PC-3 (cell line): ENCODE measurements around the gene SIAH2. TPM values are rescaled to one million over a fixed set of nuclear protein-coding genes. Genes with fewer than 3 reads are reported as not detected.

Experiments used
- ATAC-seq: fragments of 200-7000 bp; cut with Tn5 transposase; 2 replicates; pipeline ENCODE4 v1.9.1; 2020; ENCODE audit warnings: mild to moderate bottlenecking, moderate library complexity
- BruUV-seq: library from RNA; stranded (reverse); fragments of 400-500 nt; replicated peaks from 2 replicates; lab custom pipeline; 2021; lab: Mats Ljungman, UMichigan
- CTCF ChIA-PET: fragments of 300-600 bp; sonication (Branson Sonifier 250); formaldehyde crosslinking; loops from one replicate; lab custom pipeline; 2022; ENCODE audit warnings: antibody characterized with exemption; lab: Charles Lee
- POLR2A ChIA-PET: fragments of 300-600 bp; sonication (Branson Sonifier 250); formaldehyde crosslinking; loops from one replicate; lab custom pipeline; 2022; ENCODE audit warnings: antibody characterized with exemption; ENCODE audit not compliant: unreplicated experiment; lab: Charles Lee
- DNase-seq: peaks from one replicate; pipeline ENCODE4 v3.0.0-alpha.2; 2015
- H2AFZ ChIP-seq: fragments of 300-600 bp; sonication (generic); 2 replicates; pipeline ENCODE4 v1.6.0; 2016; ENCODE audit warnings: antibody characterized with exemption, low read length
- H3F3A ChIP-seq: fragments of 300-600 bp; sonication (generic); one replicate; pipeline ENCODE4 v1.6.0; 2017; ENCODE audit warnings: antibody characterized with exemption, low read length, control low read depth, mild to moderate bottlenecking; ENCODE audit not compliant: unreplicated experiment
- H3K27ac ChIP-seq: fragments of 300-600 bp; sonication (generic); 2 replicates; pipeline ENCODE4 v1.5.1; 2016; ENCODE audit warnings: mild to moderate bottlenecking, low read length
- H3K27me3 ChIP-seq: fragments of 300-600 bp; sonication (generic); 2 replicates; pipeline ENCODE4 v1.6.1; 2016; ENCODE audit warnings: low read length, mixed read lengths
- H3K36me3 ChIP-seq: fragments of 300-600 bp; sonication (generic); 2 replicates; pipeline ENCODE4 v1.6.1; 2016; ENCODE audit warnings: low read depth, mixed run types, low read length, mixed read lengths
- H3K4me1 ChIP-seq: fragments of 300-600 bp; sonication (generic); 2 replicates; pipeline ENCODE4 v1.5.1; 2016; ENCODE audit warnings: low read length; ENCODE audit not compliant: insufficient read depth
- H3K4me2 ChIP-seq: fragments of 300-600 bp; sonication (generic); 2 replicates; pipeline ENCODE4 v1.6.0; 2016; ENCODE audit warnings: low read length
- H3K4me3 ChIP-seq: fragments of 300-600 bp; sonication (generic); 2 replicates; pipeline ENCODE4 v1.5.1; 2016; ENCODE audit warnings: mild to moderate bottlenecking, low read length, mixed read lengths
- H3K79me2 ChIP-seq: fragments of 300-600 bp; sonication (generic); 2 replicates; pipeline ENCODE4 v1.6.1; 2017; ENCODE audit warnings: low read length, mixed read lengths
- H3K9ac ChIP-seq: fragments of 300-600 bp; sonication (generic); 2 replicates; pipeline ENCODE4 v1.6.0; 2016; ENCODE audit warnings: mild to moderate bottlenecking, low read length
- H3K9me2 ChIP-seq: fragments of 300-600 bp; sonication (generic); replicated peaks from 2 replicates; pipeline ENCODE4 v1.6.1; 2016; ENCODE audit warnings: mixed run types, low read length, mixed read lengths
- H3K9me3 ChIP-seq: fragments of 300-600 bp; sonication (generic); 2 replicates; pipeline ENCODE4 v1.6.1; 2016; ENCODE audit warnings: low read length, mixed read lengths
- H4K20me1 ChIP-seq: fragments of 300-600 bp; sonication (generic); 2 replicates; pipeline ENCODE4 v1.6.1; 2016; ENCODE audit warnings: low read length, mixed read lengths
- CTCF ChIP-seq: fragments of 300-600 bp; sonication (generic); conservative IDR thresholded peaks from 2 replicates; pipeline ENCODE4 v1.5.1; 2017; ENCODE audit warnings: antibody characterized with exemption, low read depth, mild to moderate bottlenecking, low read length
- EZH2 ChIP-seq: fragments of 300-600 bp; sonication (generic); IDR thresholded peaks from one replicate; pipeline ENCODE4 v1.6.1; 2017; ENCODE audit warnings: antibody characterized with exemption, mild to moderate bottlenecking, low read length; ENCODE audit not compliant: unreplicated experiment
- EZH2phosphoT487 ChIP-seq: fragments of 300-600 bp; sonication (generic); IDR thresholded peaks from 2 replicates; pipeline ENCODE4 v1.6.1; 2018; ENCODE audit warnings: mild to moderate bottlenecking, antibody characterized with exemption, low read length, borderline replicate concordance
- intact Hi-C: fragments of 100-400 bp; cut with micrococcal nuclease; formaldehyde crosslinking; loops from 2 replicates; pipeline ENCODE4 v1.9.0; 2023
- total RNA-seq: library from RNA; depleted of rRNA; stranded (reverse); fragments of >200 nt; gene quantifications from 2 replicates; pipeline ENCODE4 v1.2.3, GENCODE V29; 2014

The SIAH2 gene
- total RNA-seq, 1 experiment from 2014 or later = 37.8 TPM

GRCh38 chr3:150722267-150722666 lies 40.7 kb downstream of the SIAH2 start:
- intact Hi-C loops = no loop called here
- ATAC-seq (no peak), DNase-seq (no peak)
- H3K9ac ChIP-seq = no peak overlapping the region
- no peaks in the 10 kb centered on the region for H3K79me2 ChIP-seq
- H2AFZ ChIP-seq = no peak overlapping the region
- H3K4me3 ChIP-seq = no peak overlapping the region
- H3K27ac ChIP-seq = no peak overlapping the region
- peaks cover 13% of the 10 kb centered on the region for H3K4me1 ChIP-seq
- H3K4me2 ChIP-seq = no peak overlapping the region
- no peaks in the 10 kb centered on the region for H3K36me3 ChIP-seq
- no peaks in the 10 kb centered on the region for H4K20me1 ChIP-seq
- no peaks in the 10 kb centered on the region for H3F3A ChIP-seq
- BruUV-seq = no TSS peak
- ChIA-PET POLR2A (interaction anchor here (0.5 kb wide), 1 partner anchor 290 kb away, joined by 4 read pairs; no protein-coding TSS in a partner anchor), CTCF (interaction anchor here (0.8 to 1.9 kb wide), 2 partner anchors 22 to 143 kb away, joined by 4 to 11 read pairs; no protein-coding TSS in a partner anchor)
- TF ChIP-seq CTCF (no peak), EZH2 (no peak), EZH2phosphoT487 (no peak)
- no peaks in the 10 kb centered on the region for H3K27me3 ChIP-seq
- H3K9me2 ChIP-seq = no peaks in the 10 kb centered on the region
- H3K9me3 ChIP-seq = no peaks in the 10 kb centered on the region

GRCh38 chr3:150721285-150722130 lies 41.5 kb downstream of the SIAH2 start:
- no peaks in the 10 kb centered on the region for H3K9me3 ChIP-seq
- BruUV-seq = no TSS peak
- ChIA-PET CTCF (interaction anchor here (1.9 kb wide), 1 partner anchor 144 kb away, joined by 11 read pairs; no protein-coding TSS in a partner anchor), POLR2A (interaction anchor here (0.6 kb wide), 1 partner anchor 196 kb away, joined by 5 read pairs; no protein-coding TSS in a partner anchor)
- intact Hi-C loops = loop anchor here (1.0 to 2.0 kb wide), 6 partner anchors 23 to 425 kb away; partner anchors contain the start of gene SIAH2
- peak overlapping the region; percentile 35 for H2AFZ ChIP-seq
- no peak overlapping the region for H3K9ac ChIP-seq
- ATAC-seq (peak; percentile 61), DNase-seq (peak; percentile 86)
- H3K27ac ChIP-seq = no peak overlapping the region
- no peaks in the 10 kb centered on the region for H3K27me3 ChIP-seq
- no peaks in the 10 kb centered on the region for H3K79me2 ChIP-seq
- peak overlapping the region; percentile 28 for H3K4me2 ChIP-seq
- H4K20me1 ChIP-seq = no peaks in the 10 kb centered on the region
- no peak for TF ChIP-seq EZH2
- TF ChIP-seq CTCF = peak; percentile 94
- TF ChIP-seq EZH2phosphoT487 = no peak
- no peak overlapping the region for H3K4me3 ChIP-seq
- no peaks in the 10 kb centered on the region for H3F3A ChIP-seq
- no peaks in the 10 kb centered on the region for H3K36me3 ChIP-seq
- peaks cover 13% of the 10 kb centered on the region for H3K4me1 ChIP-seq
- H3K9me2 ChIP-seq = no peaks in the 10 kb centered on the region

GRCh38 chr3:150720444-150720843 lies 42.5 kb downstream of the SIAH2 start:
- H3K9me2 ChIP-seq = no peaks in the 10 kb centered on the region
- ATAC-seq (no peak), DNase-seq (no peak)
- H3K27me3 ChIP-seq = no peaks in the 10 kb centered on the region
- ChIA-PET CTCF (no interaction called here), POLR2A (no interaction called here)
- H3K9ac ChIP-seq = no peak overlapping the region
- TF ChIP-seq EZH2phosphoT487 (no peak), EZH2 (no peak), CTCF (no peak)
- no peaks in the 10 kb centered on the region for H3K79me2 ChIP-seq
- no peaks in the 10 kb centered on the region for H3K9me3 ChIP-seq
- H3F3A ChIP-seq = no peaks in the 10 kb centered on the region
- no peaks in the 10 kb centered on the region for H4K20me1 ChIP-seq
- H3K4me3 ChIP-seq = no peak overlapping the region
- H3K27ac ChIP-seq = no peak overlapping the region
- intact Hi-C loops = loop anchor here (2.0 kb wide), 2 partner anchors 24 to 68 kb away; no protein-coding TSS in a partner anchor
- no TSS peak for BruUV-seq
- H3K36me3 ChIP-seq = no peaks in the 10 kb centered on the region
- H3K4me1 ChIP-seq = peaks cover 11% of the 10 kb centered on the region
- no peak overlapping the region for H2AFZ ChIP-seq
- no peak overlapping the region for H3K4me2 ChIP-seq
